Retinal pigment epithelial cell (primary cell): ENCODE data around the gene GLO1.

Experiments used
- DNase-seq: peaks from one replicate; pipeline ENCODE4 v3.0.0-alpha.2; 2010; ENCODE audit warnings: low read depth
- H3K4me3 ChIP-seq: 2 replicates; pipeline ENCODE4 v1.5.1; 2011; ENCODE audit warnings: mild to moderate bottlenecking, low read length, control low read depth, moderate library complexity
- TF ChIP-seq, protein P1 (sequence below): conservative IDR thresholded peaks from 2 replicates; pipeline ENCODE4 v1.5.1; 2011; ENCODE audit warnings: low read depth, low read length, control low read depth, inconsistent platforms

GLO1 gene

DNA sequence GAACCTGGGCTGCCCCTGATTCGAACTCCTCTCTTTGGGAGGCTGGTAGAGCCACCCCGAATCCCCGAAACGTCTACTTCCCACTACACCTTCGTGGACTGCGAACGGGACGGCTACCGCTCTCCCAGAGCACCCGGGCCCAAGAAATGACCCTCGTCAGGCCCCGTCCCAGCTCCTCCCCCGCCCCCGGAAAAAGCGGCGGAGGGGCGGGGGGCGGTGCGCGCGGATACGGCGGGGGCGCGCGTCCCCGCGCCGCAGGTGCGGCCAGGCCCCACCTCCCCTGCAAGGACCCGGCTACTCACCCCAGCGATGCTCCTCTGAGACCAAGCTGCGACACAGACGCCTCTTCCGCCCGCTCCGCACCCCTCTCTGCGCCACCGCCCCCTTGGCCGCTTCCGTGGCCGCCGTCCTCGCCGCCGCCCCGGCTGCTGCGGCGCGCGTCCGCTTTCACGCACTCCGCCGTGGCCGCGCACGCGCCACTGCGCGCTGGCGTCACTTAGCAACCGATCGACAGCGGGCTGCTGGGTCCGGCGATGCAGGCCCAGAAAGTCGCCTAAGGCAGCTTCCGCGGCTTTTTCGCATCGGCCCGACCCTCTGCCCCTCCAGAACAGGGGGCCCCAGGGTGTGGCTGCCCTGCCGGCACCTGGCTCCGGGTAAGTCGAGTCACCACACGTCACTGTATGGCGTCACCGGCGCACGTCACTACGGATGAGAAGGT lies 63.3 kb downstream of the GLO1 start, which contains the start of gene BTBD9:
TSS of gene BTBD9 (minus strand) at position 432 of the 718 bp plus-strand sequence.
- TF ChIP-seq, protein P1, sequence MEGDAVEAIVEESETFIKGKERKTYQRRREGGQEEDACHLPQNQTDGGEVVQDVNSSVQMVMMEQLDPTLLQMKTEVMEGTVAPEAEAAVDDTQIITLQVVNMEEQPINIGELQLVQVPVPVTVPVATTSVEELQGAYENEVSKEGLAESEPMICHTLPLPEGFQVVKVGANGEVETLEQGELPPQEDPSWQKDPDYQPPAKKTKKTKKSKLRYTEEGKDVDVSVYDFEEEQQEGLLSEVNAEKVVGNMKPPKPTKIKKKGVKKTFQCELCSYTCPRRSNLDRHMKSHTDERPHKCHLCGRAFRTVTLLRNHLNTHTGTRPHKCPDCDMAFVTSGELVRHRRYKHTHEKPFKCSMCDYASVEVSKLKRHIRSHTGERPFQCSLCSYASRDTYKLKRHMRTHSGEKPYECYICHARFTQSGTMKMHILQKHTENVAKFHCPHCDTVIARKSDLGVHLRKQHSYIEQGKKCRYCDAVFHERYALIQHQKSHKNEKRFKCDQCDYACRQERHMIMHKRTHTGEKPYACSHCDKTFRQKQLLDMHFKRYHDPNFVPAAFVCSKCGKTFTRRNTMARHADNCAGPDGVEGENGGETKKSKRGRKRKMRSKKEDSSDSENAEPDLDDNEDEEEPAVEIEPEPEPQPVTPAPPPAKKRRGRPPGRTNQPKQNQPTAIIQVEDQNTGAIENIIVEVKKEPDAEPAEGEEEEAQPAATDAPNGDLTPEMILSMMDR = no peak

DNA sequence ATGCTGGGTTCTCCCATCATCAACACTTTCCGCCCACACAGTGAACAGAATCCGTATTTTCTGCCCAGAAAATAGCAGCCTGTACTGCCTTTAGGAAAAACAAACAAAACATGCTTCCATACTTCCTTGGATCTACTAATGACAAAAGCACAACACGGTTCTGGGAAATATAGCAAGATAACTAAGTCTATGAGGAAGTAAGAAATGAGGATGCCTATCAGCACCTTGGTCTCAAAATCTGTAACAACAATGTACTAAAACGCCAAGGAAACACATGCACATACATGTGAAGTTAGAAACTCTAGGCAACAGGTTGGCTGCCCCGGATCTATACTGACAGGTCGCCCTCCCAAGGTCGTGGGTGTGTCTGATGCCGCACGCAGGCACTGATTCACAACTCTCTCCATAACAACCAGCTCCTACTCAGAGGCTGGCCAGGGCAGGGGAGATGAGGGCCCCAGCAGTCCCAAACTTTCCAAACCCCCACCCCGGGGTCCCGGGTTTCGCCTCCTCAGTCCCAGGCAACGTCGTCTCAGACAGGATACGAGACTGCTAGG lies 63.9 kb downstream of the GLO1 start:
- DNase-seq = no peak
- TF ChIP-seq, protein P1 = no peak
- H3K4me3 ChIP-seq = peak overlapping the region; percentile 93

More for the DNA sequence above, 63.3 kb downstream of the GLO1 start, which contains the start of gene BTBD9:
- DNase-seq = peak; percentile 45
- peak within 1 kb of the TSS; percentile 93 for H3K4me3 ChIP-seq

DNA sequence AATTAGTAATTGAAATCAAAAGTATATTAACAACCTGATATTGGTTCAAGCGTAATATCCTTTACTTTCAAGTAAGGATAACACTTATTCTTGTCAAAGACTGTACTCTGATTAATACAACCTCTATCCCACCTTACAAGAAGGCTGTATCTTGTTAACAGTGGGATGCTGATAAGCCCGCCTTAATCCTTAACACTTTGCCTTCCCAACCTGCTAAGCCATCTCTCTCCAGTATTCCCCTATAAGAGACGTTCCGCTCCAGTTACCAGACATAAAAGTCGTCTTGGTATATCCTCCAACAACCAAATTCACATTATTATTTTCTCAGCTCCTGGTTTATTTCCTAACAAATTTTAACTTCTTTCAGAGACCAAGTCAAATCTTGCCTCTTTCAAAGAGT lies 65.2 kb downstream of the GLO1 start:
- H3K4me3 ChIP-seq = no peak overlapping the region
- DNase-seq = no peak
- TF ChIP-seq, protein P1 = no peak

DNA sequence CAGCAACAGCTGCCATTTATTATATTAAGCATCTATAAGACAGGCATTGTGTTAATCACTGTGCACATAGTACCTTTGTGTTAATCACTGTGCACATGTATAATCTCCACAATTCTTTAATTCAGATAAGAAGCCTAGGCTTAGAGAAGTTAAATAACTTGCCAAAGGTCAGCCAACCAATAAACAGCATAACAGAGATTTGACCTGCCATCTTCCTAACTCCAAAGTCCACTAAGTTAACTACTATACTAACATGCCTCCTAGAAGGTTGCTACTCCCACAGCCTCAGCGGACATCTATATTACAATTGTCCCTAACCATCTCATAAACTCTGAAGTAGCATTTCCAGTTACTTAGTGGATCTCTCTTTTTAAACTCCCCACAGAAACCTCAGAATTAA lies 66.9 kb downstream of the GLO1 start:
- no peak for DNase-seq
- TF ChIP-seq, protein P1 = no peak
- H3K4me3 ChIP-seq = no peak overlapping the region

DNA sequence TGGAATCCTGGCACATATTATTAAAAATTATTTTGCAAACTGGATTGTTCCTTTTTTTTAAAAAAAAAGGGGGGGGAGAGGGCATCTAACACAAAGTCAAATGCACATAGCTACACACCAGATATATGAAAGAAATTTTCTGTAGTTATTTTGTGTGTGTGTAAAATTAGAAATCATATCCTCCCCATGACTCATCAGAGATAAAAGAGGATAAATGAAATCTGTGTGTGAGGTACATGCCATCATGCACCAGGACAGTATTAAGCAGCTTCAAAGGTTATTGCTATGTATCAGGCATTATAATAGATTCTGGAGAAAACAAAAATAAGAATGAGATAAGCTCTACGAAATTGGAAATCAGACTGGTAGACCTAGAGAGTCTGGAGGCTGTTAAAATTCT lies 68.4 kb downstream of the GLO1 start:
- TF ChIP-seq, protein P1 = no peak
- H3K4me3 ChIP-seq = no peak overlapping the region
- no peak for DNase-seq

DNA sequence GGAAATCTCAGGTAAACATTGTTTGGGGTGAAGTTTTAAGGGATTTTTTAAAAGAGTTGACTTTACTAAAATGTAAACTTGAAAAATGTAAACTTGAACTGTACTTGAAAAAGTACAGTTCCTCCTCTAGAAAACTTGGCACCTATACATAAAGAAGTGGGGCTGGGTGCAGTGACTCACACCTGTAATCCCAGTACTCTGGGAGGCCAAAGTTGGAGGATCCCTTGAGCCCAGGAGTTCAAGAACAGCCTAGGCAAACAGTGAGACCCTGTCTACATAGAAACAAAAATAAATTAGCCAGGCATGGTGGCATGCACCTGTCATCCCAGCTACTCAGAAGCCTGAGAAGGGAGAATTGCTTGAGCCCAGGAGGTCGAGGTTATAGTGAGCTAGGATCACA lies 70.5 kb downstream of the GLO1 start:
- H3K4me3 ChIP-seq = no peak overlapping the region
- TF ChIP-seq, protein P1 = no peak
- no peak for DNase-seq
